ENCODE results near the gene NELFB. TPM values are rescaled to one million over a fixed set of nuclear protein-coding genes. Genes with fewer than 3 reads are reported as not detected.
"Not testable (repeated sequence)": the region's sequence is repeated elsewhere in the genome, so short reads cannot be mapped to it uniquely, and the experiment has no call there.

The NELFB gene
- total RNA-seq, 1 donor from 2014 or later, result 58.2 TPM

- ChIA-PET CTCF (interaction anchor here (1.3 to 1.6 kb wide), 2 partner anchors 22 to 195 kb away, joined by 4 to 6 read pairs; partner anchors contain the start of gene NPDC1), POLR2A (interaction anchor here (0.9 to 6.2 kb wide), 34 partner anchors 10 to 541 kb away, joined by 3 to 160 read pairs (median 5); partner anchors contain the start of genes ANAPC2, C8G, CYSRT1 and DPP7)
- no peaks in the 10 kb centered on the region for H3K9me3 Mint-ChIP-seq
- peak; percentile 63 for DNase-seq
- peak overlapping the region; percentile 88 for H3K4me3 Mint-ChIP-seq
- peak; percentile 12 for ATAC-seq (ENCODE audit: low read depth)
- peaks cover 44% of the 10 kb centered on the region for H3K4me1 Mint-ChIP-seq
- peaks cover 25% of the 10 kb centered on the region for H3K36me3 Mint-ChIP-seq (ENCODE audit: low read depth)
- TF ChIP-seq CTCF (IDR thresholded peaks at IDR 0.05), result no peak
- intact Hi-C loops (cut with micrococcal nuclease), result loop anchor here (1.0 to 5.0 kb wide), 10 partner anchors 14 to 451 kb away; partner anchors contain the start of genes EXD3, NDOR1, NELFB and NOXA1
- H3K27ac Mint-ChIP-seq, result no peak overlapping the region
- H3K27me3 Mint-ChIP-seq, result no peaks in the 10 kb centered on the region
Measured at GRCh38 chr9:137241490-137242268, 13.4 kb upstream of the NELFB start.

- intact Hi-C loops (cut with micrococcal nuclease), result loop anchor here (5.0 kb wide), 1 partner anchor 180 kb away; the partner anchor contains the start of genes EXD3 and NOXA1
- H3K9me3 Mint-ChIP-seq, result no peaks in the 10 kb centered on the region
Measured at GRCh38 chr9:137242269-137243203, 12.6 kb upstream of the NELFB start.

GRCh38 chr9:137243266-137243625 lies 11.9 kb upstream of the NELFB start:
- ATAC-seq (ENCODE audit: low read depth); H3K27me3 Mint-ChIP-seq; CTCF ChIA-PET; H3K9me3 Mint-ChIP-seq; DNase-seq; H3K27ac Mint-ChIP-seq; H3K4me3 Mint-ChIP-seq: not testable (repeated sequence)
- intact Hi-C loops (cut with micrococcal nuclease), result loop anchor here (5.0 kb wide), 1 partner anchor 179 kb away; the partner anchor contains the start of genes EXD3 and NOXA1
- Mint-ChIP-seq H3K36me3 (ENCODE audit: low read depth) (peaks cover 25% of the 10 kb centered on the region), H3K4me1 (peaks cover 35% of the 10 kb centered on the region)
- POLR2A ChIA-PET, result interaction anchor here (1.0 to 6.2 kb wide), 4 partner anchors 10 to 453 kb away, joined by 3 to 160 read pairs (median 6); partner anchors contain the start of genes NELFB, STPG3 and TMEM141

More at GRCh38 chr9:137242269-137243203, 12.6 kb upstream of the NELFB start:
- Mint-ChIP-seq H3K27ac (peak overlapping the region; percentile 69), H3K27me3 (no peaks in the 10 kb centered on the region), H3K4me1 (peaks cover 38% of the 10 kb centered on the region), H3K36me3 (ENCODE audit: low read depth) (peaks cover 25% of the 10 kb centered on the region), H3K4me3 (peak overlapping the region; percentile 81)
- POLR2A ChIA-PET, result interaction anchor here (0.9 to 6.2 kb wide), 14 partner anchors 11 to 452 kb away, joined by 3 to 160 read pairs (median 5); partner anchors contain the start of genes ANAPC2, C8G, MAN1B1 and NELFB
- DNase-seq, result no peak
- CTCF ChIA-PET, result interaction anchor here (0.8 kb wide), 1 partner anchor 11 kb away, joined by 3 read pairs; no protein-coding TSS in a partner anchor
- ATAC-seq (ENCODE audit: low read depth), result no peak
- TF ChIP-seq CTCF (IDR thresholded peaks at IDR 0.05), result no peak

GRCh38 chr9:137243626-137244485 lies 11.3 kb upstream of the NELFB start:
- H3K4me1 Mint-ChIP-seq, result peaks cover 32% of the 10 kb centered on the region
- CTCF ChIA-PET, result no interaction called here
- ATAC-seq (ENCODE audit: low read depth), result no peak
- no peak overlapping the region for H3K4me3 Mint-ChIP-seq
- POLR2A ChIA-PET, result interaction anchor here (0.7 to 6.2 kb wide), 3 partner anchors 9 to 214 kb away, joined by 3 to 160 read pairs (median 9); partner anchors contain the start of genes NELFB and STPG3
- H3K9me3 Mint-ChIP-seq, result no peaks in the 10 kb centered on the region
- H3K36me3 Mint-ChIP-seq (ENCODE audit: low read depth), result peaks cover 25% of the 10 kb centered on the region
- DNase-seq, result no peak
- H3K27me3 Mint-ChIP-seq, result no peaks in the 10 kb centered on the region
- intact Hi-C loops (cut with micrococcal nuclease), result loop anchor here (5.0 kb wide), 1 partner anchor 178 kb away; the partner anchor contains the start of genes EXD3 and NOXA1
- TF ChIP-seq CTCF (IDR thresholded peaks at IDR 0.05), result no peak
- H3K27ac Mint-ChIP-seq, result no peak overlapping the region

Measured in activated B cell treated with CpG ODN at 0.5 μM for 24 hours (primary cell).